ENCODE measurements around the gene RLIM. TPM values are rescaled to one million over a fixed set of nuclear protein-coding genes. Genes with fewer than 3 reads are reported as not detected.
A peak's percentile ranks its signal among the peaks of the same experiment; 100 is the strongest.

RLIM gene
- total RNA-seq, 1 donor from 2014 or later = 37.5 TPM

DNA sequence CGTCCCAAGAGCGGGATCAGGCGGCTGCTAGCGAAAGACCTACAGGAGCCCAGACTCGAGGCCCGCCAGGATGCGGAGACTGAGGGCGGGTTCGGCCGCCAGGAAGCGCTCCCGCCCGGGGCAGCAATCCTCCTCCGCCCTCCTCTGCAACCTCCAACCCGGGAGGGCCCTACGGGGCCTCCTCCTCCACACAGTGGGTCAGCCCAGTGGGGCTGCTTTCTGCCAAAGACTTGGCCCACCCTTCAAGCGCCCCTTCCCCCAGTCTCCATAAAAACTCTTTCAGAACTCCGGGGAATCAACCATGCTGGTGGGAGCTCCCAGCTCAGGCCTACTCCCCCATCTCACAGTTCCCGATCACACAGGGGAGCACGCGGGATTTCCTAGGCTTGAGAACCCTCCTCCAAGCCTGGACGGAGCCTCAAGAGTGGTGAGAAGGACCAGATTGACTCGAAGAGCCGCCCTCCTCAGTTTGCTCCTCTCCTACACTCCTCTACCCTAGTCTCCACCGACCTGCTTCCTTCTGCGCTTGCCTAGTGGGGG lies 77.5 kb downstream of the RLIM start:
- H3K36me3 Mint-ChIP-seq (ENCODE audit: low read depth, unreplicated experiment) = peaks cover 3% of the 10 kb centered on the region
- peak overlapping the region; percentile 86 for H3K27ac Mint-ChIP-seq (ENCODE audit: unreplicated experiment)
- no peaks in the 10 kb centered on the region for H3K9me3 Mint-ChIP-seq (ENCODE audit: unreplicated experiment)

DNA sequence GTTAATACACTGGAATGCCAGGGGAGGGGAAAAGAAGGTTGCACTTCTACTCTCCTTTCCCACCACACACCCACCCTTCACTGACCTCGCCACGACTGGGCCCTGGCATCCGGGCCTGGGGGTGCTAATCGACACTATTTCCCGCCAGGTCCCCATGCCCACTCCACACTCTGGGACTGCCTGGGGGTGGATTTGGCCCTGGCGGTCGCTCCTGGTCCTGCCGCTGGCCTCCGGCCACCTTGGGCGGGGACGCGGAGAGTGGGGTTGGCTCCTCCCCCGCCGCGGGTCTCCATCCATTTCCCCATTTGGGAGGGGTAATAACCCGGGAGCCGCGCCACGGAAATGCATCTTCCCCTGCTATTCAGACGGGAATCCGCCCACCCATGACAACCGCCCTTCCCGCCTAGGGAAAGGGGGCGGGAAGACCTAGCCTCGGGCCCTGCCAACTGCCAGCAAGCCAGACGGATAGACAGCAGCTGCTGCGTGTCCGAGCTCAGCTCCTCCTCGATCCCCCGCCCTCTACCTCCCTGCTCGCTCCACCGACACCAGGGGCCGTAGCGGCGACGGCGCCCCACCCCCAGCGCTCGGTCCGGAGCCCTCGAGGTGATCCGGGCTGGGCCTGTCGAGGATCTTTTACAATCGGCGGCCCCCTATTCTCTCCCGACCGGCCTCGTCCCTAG lies 78.1 kb downstream of the RLIM start:
- peak; percentile 77 for DNase-seq (ENCODE audit: low spot score)
- no peaks in the 10 kb centered on the region for H3K27me3 Mint-ChIP-seq (ENCODE audit: unreplicated experiment)
- no peak overlapping the region for H3K27ac Mint-ChIP-seq (ENCODE audit: unreplicated experiment)
- H3K4me3 Mint-ChIP-seq (ENCODE audit: unreplicated experiment) = peak overlapping the region; percentile 76
- TF ChIP-seq, protein P1, sequence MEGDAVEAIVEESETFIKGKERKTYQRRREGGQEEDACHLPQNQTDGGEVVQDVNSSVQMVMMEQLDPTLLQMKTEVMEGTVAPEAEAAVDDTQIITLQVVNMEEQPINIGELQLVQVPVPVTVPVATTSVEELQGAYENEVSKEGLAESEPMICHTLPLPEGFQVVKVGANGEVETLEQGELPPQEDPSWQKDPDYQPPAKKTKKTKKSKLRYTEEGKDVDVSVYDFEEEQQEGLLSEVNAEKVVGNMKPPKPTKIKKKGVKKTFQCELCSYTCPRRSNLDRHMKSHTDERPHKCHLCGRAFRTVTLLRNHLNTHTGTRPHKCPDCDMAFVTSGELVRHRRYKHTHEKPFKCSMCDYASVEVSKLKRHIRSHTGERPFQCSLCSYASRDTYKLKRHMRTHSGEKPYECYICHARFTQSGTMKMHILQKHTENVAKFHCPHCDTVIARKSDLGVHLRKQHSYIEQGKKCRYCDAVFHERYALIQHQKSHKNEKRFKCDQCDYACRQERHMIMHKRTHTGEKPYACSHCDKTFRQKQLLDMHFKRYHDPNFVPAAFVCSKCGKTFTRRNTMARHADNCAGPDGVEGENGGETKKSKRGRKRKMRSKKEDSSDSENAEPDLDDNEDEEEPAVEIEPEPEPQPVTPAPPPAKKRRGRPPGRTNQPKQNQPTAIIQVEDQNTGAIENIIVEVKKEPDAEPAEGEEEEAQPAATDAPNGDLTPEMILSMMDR (IDR thresholded peaks at IDR 0.05; ENCODE audit: unreplicated experiment) = no peak
- peaks cover 5% of the 10 kb centered on the region for H3K4me1 Mint-ChIP-seq (ENCODE audit: unreplicated experiment)
- peaks cover 7% of the 10 kb centered on the region for H3K36me3 Mint-ChIP-seq (ENCODE audit: low read depth, unreplicated experiment)
- H3K9me3 Mint-ChIP-seq (ENCODE audit: unreplicated experiment) = no peaks in the 10 kb centered on the region

More for the DNA sequence above, 77.5 kb downstream of the RLIM start:
- peak; percentile 5 for DNase-seq (ENCODE audit: low spot score)
- Mint-ChIP-seq H3K27me3 (ENCODE audit: unreplicated experiment) (peaks cover 2% of the 10 kb centered on the region), H3K4me3 (ENCODE audit: unreplicated experiment) (peak overlapping the region; percentile 83), H3K4me1 (ENCODE audit: unreplicated experiment) (peaks cover 5% of the 10 kb centered on the region)
- TF ChIP-seq, protein P1 (IDR thresholded peaks at IDR 0.05; ENCODE audit: unreplicated experiment) = no peak

DNA sequence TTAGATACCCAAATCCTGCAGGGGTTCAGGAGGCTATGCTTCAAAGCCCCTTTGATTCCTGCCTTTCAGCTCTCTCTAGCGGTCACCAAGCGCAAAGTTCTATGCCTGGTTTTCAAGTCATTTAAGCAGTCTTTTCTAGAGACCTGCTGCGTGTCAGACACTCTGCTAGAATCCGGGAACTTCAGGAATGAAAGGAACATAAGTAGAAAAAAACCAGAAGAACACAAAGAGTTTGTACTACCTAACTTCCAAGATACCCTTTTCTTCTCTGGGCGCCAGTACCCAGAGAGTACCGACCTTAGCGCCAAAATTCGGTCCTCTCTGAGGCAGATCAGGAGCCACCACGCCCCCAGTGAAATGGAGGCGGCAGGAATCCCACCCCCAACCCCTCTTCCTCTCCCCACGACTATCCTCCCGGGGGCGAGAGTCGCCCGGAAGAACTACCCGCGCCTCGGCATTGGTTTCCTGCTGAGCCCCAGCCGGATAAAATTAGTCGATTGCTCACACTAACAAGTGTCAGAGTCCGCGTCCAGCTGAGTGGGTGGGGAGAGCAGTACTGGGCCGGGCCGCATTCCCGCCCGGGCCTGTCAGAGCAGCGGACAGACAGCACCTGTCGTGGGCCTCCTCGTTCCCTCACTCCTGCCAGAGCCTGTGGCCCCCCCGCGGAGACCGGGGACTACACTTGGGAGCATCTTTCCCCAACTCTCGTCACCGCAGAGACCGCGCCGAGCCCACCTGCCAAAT lies 78.8 kb downstream of the RLIM start:
- H3K27me3 Mint-ChIP-seq (ENCODE audit: unreplicated experiment) = no peaks in the 10 kb centered on the region
- H3K36me3 Mint-ChIP-seq (ENCODE audit: low read depth, unreplicated experiment) = peaks cover 7% of the 10 kb centered on the region
- peak overlapping the region; percentile 72 for H3K27ac Mint-ChIP-seq (ENCODE audit: unreplicated experiment)
- peak; percentile 30 for DNase-seq (ENCODE audit: low spot score)
- H3K4me3 Mint-ChIP-seq (ENCODE audit: unreplicated experiment) = peak overlapping the region; percentile 76
- H3K4me1 Mint-ChIP-seq (ENCODE audit: unreplicated experiment) = peaks cover 5% of the 10 kb centered on the region
- no peaks in the 10 kb centered on the region for H3K9me3 Mint-ChIP-seq (ENCODE audit: unreplicated experiment)
- TF ChIP-seq, protein P1 (IDR thresholded peaks at IDR 0.05; ENCODE audit: unreplicated experiment) = no peak

Other genes with a start within 250 kb of the RLIM start
- gene SLC16A2, start 193.1 kb downstream of the RLIM start, total RNA-seq (ENCODE audit: unreplicated experiment) = 32.4 TPM

All from endothelial cell (in vitro differentiated cells).